OCI-LY1 (cell line): ENCODE data around the gene CHRNA4.

ENCODE experiments used
- CTCF ChIP-seq: fragments of 200-600 bp; sonication (generic), shearing (Covaris generic); IDR thresholded peaks from 2 replicates; pipeline ENCODE4 v1.5.1; 2017; ENCODE audit warnings: mild to moderate bottlenecking, antibody characterized with exemption, low read length, moderate library complexity, mixed read lengths
- EZH2 ChIP-seq: fragments of 200-600 bp; sonication (generic), shearing (Covaris generic); IDR thresholded peaks from 2 replicates; pipeline ENCODE4 v1.8.0; 2017; ENCODE audit warnings: borderline replicate concordance, mixed run types, mild to moderate bottlenecking, antibody characterized with exemption, low read length, moderate library complexity, mixed read lengths

GRCh38 chr20:63316502-63316921, 44.6 kb downstream of the CHRNA4 start:
- TF ChIP-seq CTCF: no peak
- no peak for TF ChIP-seq EZH2
